NCI-H510A (cell line): ENCODE measurements around the gene HEG1.

Experiments
- DNase-seq: peaks from one replicate; lab custom pipeline; 2025; lab: John Stamatoyannopoulos, UW

The HEG1 gene

GRCh38 chr3:125010393-125010792 lies 45.4 kb downstream of the HEG1 start:
- no peak for DNase-seq

- no peak for DNase-seq
These were observed 47.0 kb downstream of the HEG1 start for GRCh38 chr3:125008766-125009165.

- no peak for DNase-seq
These were observed 49.5 kb downstream of the HEG1 start for GRCh38 chr3:125006291-125006731.

- no peak for DNase-seq
These were observed 50.1 kb downstream of the HEG1 start for GRCh38 chr3:125005676-125006075.

GRCh38 chr3:125005222-125005621 lies 50.6 kb downstream of the HEG1 start:
- no peak for DNase-seq

GRCh38 chr3:125003859-125004595 lies 51.8 kb downstream of the HEG1 start:
- DNase-seq: no peak

- no peak for DNase-seq
These were observed 52.4 kb downstream of the HEG1 start for GRCh38 chr3:125003369-125003853.

GRCh38 chr3:125002414-125003368 lies 53.1 kb downstream of the HEG1 start:
- no peak for DNase-seq

GRCh38 chr3:125001557-125002413 lies 54.0 kb downstream of the HEG1 start:
- no peak for DNase-seq

- no peak for DNase-seq
These were observed 55.1 kb downstream of the HEG1 start for GRCh38 chr3:125000661-125001060.

GRCh38 chr3:124999897-125000435 lies 55.8 kb downstream of the HEG1 start:
- no peak for DNase-seq

- no peak for DNase-seq
These were observed 56.5 kb downstream of the HEG1 start for GRCh38 chr3:124999317-124999716.

GRCh38 chr3:124998247-124998630 lies 57.6 kb downstream of the HEG1 start:
- no peak for DNase-seq

GRCh38 chr3:124997303-124998246 lies 58.2 kb downstream of the HEG1 start:
- DNase-seq: no peak

GRCh38 chr3:124995460-124995994 lies 60.3 kb downstream of the HEG1 start:
- DNase-seq: peak; percentile 1

GRCh38 chr3:124993466-124993865 lies 62.3 kb downstream of the HEG1 start:
- no peak for DNase-seq

GRCh38 chr3:124992041-124992440 lies 63.8 kb downstream of the HEG1 start:
- no peak for DNase-seq

GRCh38 chr3:124986192-124987143 lies 69.3 kb downstream of the HEG1 start:
- DNase-seq: no peak

- no peak for DNase-seq
These were observed 70.4 kb downstream of the HEG1 start for GRCh38 chr3:124985349-124985748.
